Tibial nerve (tissue), 4 donors: ENCODE data around the gene ARF5.

Experiments
- CTCF ChIP-seq, 5 experiments: fragments of 200-600 bp in 3 of 5; fragments of 450-650 bp in 2 of 5; sonication (generic) in 3 of 5; IDR thresholded peaks; one replicate each; pipeline ENCODE4 v1.5.1; 2016 to 2019; ENCODE audit warnings: antibody characterized with exemption in 5 of 5, mild to moderate bottlenecking in 3 of 5, moderate library complexity in 2 of 5
- EP300 ChIP-seq, 2 donors: sonication (generic); formaldehyde crosslinking; IDR thresholded peaks; one replicate each; pipeline ENCODE4 v1.6.1; 2017; ENCODE audit warnings: antibody characterized with exemption in 2 of 2, mild to moderate bottlenecking in 1 of 2
- POLR2A ChIP-seq, 2 donors: fragments of 450-650 bp; IDR thresholded peaks; one replicate each; pipeline ENCODE4 v1.6.1; 2017; ENCODE audit warnings: antibody characterized with exemption in 2 of 2, mild to moderate bottlenecking in 2 of 2, moderate library complexity in 2 of 2

- TF ChIP-seq CTCF (IDR thresholded peaks at IDR 0.05): peak in 1 of 5 experiments; percentile 19
- TF ChIP-seq POLR2A (IDR thresholded peaks at IDR 0.05): peak; percentile 28 to 77
- TF ChIP-seq EP300 (IDR thresholded peaks at IDR 0.05): peak in 1 of 2 donors; percentile 87
Measured at GRCh38 chr7:127588019-127588696, at the start of gene ARF5.
